ENCODE data around the gene GPR153.
A peak's percentile ranks its signal among the peaks of the same experiment; 100 is the strongest.

GPR153 gene

GRCh38 chr1:6218375-6219164, 42.3 kb downstream of the GPR153 start:
- TF ChIP-seq CTCF (IDR thresholded peaks at IDR 0.05): no peak
- DNase-seq (ENCODE audit: low spot score): no peak
- Histone ChIP-seq H3K27ac (no peak overlapping the region), H3K4me3 (no peak overlapping the region)

GRCh38 chr1:6212193-6212959, 48.5 kb downstream of the GPR153 start:
- no peak for DNase-seq (ENCODE audit: low spot score)

GRCh38 chr1:6211731-6212130, 49.2 kb downstream of the GPR153 start:
- Histone ChIP-seq H3K4me3 (no peak overlapping the region), H3K27ac (no peak overlapping the region)
- TF ChIP-seq CTCF (IDR thresholded peaks at IDR 0.05): no peak
- no peak for DNase-seq (ENCODE audit: low spot score)

More at GRCh38 chr1:6212193-6212959, 48.5 kb downstream of the GPR153 start:
- H3K27ac ChIP-seq: no peak overlapping the region
- no peak for TF ChIP-seq CTCF (IDR thresholded peaks at IDR 0.05)
- H3K4me3 ChIP-seq: no peak overlapping the region

GRCh38 chr1:6210591-6211355, 50.1 kb downstream of the GPR153 start:
- no peak for TF ChIP-seq CTCF (IDR thresholded peaks at IDR 0.05)
- no peak for DNase-seq (ENCODE audit: low spot score)
- no peak overlapping the region for H3K27ac ChIP-seq
- H3K4me3 ChIP-seq: no peak overlapping the region

- H3K4me3 ChIP-seq: peak overlapping the region; percentile 72
- no peak overlapping the region for H3K27ac ChIP-seq
- DNase-seq (ENCODE audit: low spot score): no peak
- TF ChIP-seq CTCF (IDR thresholded peaks at IDR 0.05): no peak
Observed at GRCh38 chr1:6209661-6210580, 51.0 kb downstream of the GPR153 start.

Data from coronary artery (tissue), 2 donors.